Measurements from ENCODE around the gene PASK. TPM values are rescaled to one million over a fixed set of nuclear protein-coding genes. Genes with fewer than 3 reads are reported as not detected.

The PASK gene
- total and polyA plus RNA-seq, 9 of the 15 experiments (the other 6 are each of a cell fraction or from before 2014, with no cell fraction given): 1.5 to 30.3 (median 9.9) TPM

GRCh38 chr2:241195506-241196130 is 46.3 kb upstream of the PASK start:
- in situ Hi-C loops (cut with MboI): no loop called here
- ChIA-PET CTCF (ENCODE audit: low intra/inter-chr PET ratio) (no interaction called here), POLR2A (interaction anchor here (0.5 to 0.7 kb wide), 2 partner anchors 13 to 276 kb away, joined by 3 read pairs; no protein-coding TSS in a partner anchor)
- H2AFZ ChIP-seq (ENCODE audit: low read depth, low read length): no peak overlapping the region
- ATAC-seq: no peak
- no peak overlapping the region for H3K9ac ChIP-seq (ENCODE audit: insufficient read depth in 1 of 2, low read depth in 2 of 2, low read length in 2 of 2)
- no peak overlapping the region for H3K4me3 ChIP-seq
- H3K9me1 ChIP-seq (ENCODE audit: control insufficient read depth, insufficient read depth, low read length): no peaks in the 10 kb centered on the region
- H3K27me3 ChIP-seq (ENCODE audit: control insufficient read depth in 2 of 2, insufficient read depth in 2 of 2, low read length in 2 of 2): peaks cover 0 to 15% of the 10 kb centered on the region in 2 experiments; a peak in 2 of 5 replicates
- FAIRE-seq: no peak
- no peak for DNase-seq (ENCODE audit: extremely low read depth in 1 of 4, low spot score in 3 of 4)
- TF ChIP-seq SRSF3 (IDR thresholded peaks at IDR 0.05; ENCODE audit: insufficient read depth, low read length) (no peak), DNMT1 (IDR thresholded peaks at IDR 0.05) (no peak), TOE1 (IDR thresholded peaks at IDR 0.05; ENCODE audit: borderline replicate concordance) (no peak), TOE1 (CRISPR knock-in tag; IDR thresholded peaks at IDR 0.05; ENCODE audit: borderline replicate concordance, low read depth) (no peak), RBM17 (IDR thresholded peaks at IDR 0.05; ENCODE audit: borderline replicate concordance, low read depth, low read length) (no peak), FOXJ3 (CRISPR knock-in tag; IDR thresholded peaks at IDR 0.05) (no peak), FOXP1 (CRISPR knock-in tag; IDR thresholded peaks at IDR 0.05) (no peak), BRCA1 (IDR thresholded peaks at IDR 0.05) (no peak), BRCA1 (CRISPR knock-in tag; IDR thresholded peaks at IDR 0.05) (no peak)
- no peaks in the 10 kb centered on the region for H3K9me3 ChIP-seq (replicated peaks; ENCODE audit: control insufficient read depth, insufficient read depth, low read depth, low read length)
- H3K4me1 ChIP-seq (replicated peaks in 1 of 2; ENCODE audit: control insufficient read depth in 2 of 2, insufficient read depth in 2 of 2, low read length in 2 of 2): peaks cover 0 to 24% of the 10 kb centered on the region in 2 experiments; a peak in 3 of 5 replicates
- BruUV-seq (replicated peaks): no TSS peak
- H3K79me2 ChIP-seq (ENCODE audit: control insufficient read depth, insufficient read depth, low read length): no peaks in the 10 kb centered on the region
- H3K4me2 ChIP-seq (ENCODE audit: insufficient read depth, low read length): no peak overlapping the region
- H4K20me1 ChIP-seq (replicated peaks; ENCODE audit: control insufficient read depth, insufficient read depth, low read length): no peaks in the 10 kb centered on the region
- H3K36me3 ChIP-seq (ENCODE audit: control insufficient read depth, insufficient read depth, low read length): no peaks in the 10 kb centered on the region
- intact Hi-C loops (cut with micrococcal nuclease): no loop called here
- WGBS (ENCODE audit: insufficient coverage, low coverage, missing lambda C conversion rate): 48% methylated on average over 13 of the region's 18 CpGs
- no peak overlapping the region for H3K27ac ChIP-seq (ENCODE audit: extremely low read depth, low read depth, low read length)
